CD4-positive, alpha-beta memory T cell (primary cell): Measurements from ENCODE around the gene MARCHF3. TPM values are rescaled to one million over a fixed set of nuclear protein-coding genes. Genes with fewer than 3 reads are reported as not detected.
"Not testable (repeated sequence)": the region's sequence is repeated elsewhere in the genome, so short reads cannot be mapped to it uniquely, and the experiment has no call there.

Experiments
- CTCF ChIA-PET: fragments of 350-600 bp; sonication (Branson Sonifier 250); formaldehyde crosslinking; loops from one replicate; lab custom pipeline; 2021; ENCODE audit warnings: inconsistent platforms; ENCODE audit not compliant: partially characterized antibody; lab: Charles Lee
- POLR2A ChIA-PET: fragments of 350-600 bp; sonication (Branson Sonifier 250); formaldehyde crosslinking; loops from one replicate; lab custom pipeline; 2021; ENCODE audit not compliant: partially characterized antibody; lab: Charles Lee
- DNase-seq, 5 donors: peaks; one replicate each; pipeline versions ENCODE4 v3.0.0 to v3.0.0-alpha.2; 2020 to 2022; ENCODE audit warnings: mixed read lengths in 1 of 5
- H3K27ac ChIP-seq: one replicate; pipeline ENCODE4 v1.7.0; 2013; ENCODE audit warnings: low read depth, low read length
- H3K27me3 ChIP-seq: 2 replicates; pipeline ENCODE4 v1.7.0; 2013; ENCODE audit warnings: mild to moderate bottlenecking, low read length, moderate library complexity; ENCODE audit not compliant: insufficient read depth
- H3K36me3 ChIP-seq: 2 replicates; pipeline ENCODE4 v1.7.0; 2013; ENCODE audit warnings: mild to moderate bottlenecking, low read length, moderate library complexity; ENCODE audit not compliant: insufficient read depth
- H3K4me1 ChIP-seq: 2 replicates; pipeline ENCODE4 v1.7.0; 2013; ENCODE audit warnings: mild to moderate bottlenecking, low read length, moderate library complexity; ENCODE audit not compliant: insufficient read depth
- H3K4me3 ChIP-seq, 2 donors: one replicate each; pipeline ENCODE4 v1.7.0; 2013; ENCODE audit warnings: low read length in 2 of 2, mild to moderate bottlenecking in 1 of 2
- H3K9me3 ChIP-seq, 2 donors: one replicate each; pipeline ENCODE4 v1.7.0; 2013; ENCODE audit warnings: low read length in 2 of 2, control low read depth in 1 of 2; ENCODE audit not compliant: control insufficient read depth in 1 of 2
- H3K27ac Mint-ChIP-seq, 7 donors: one replicate each; pipeline ENCODE4 v1.8.0; 2020 to 2021; ENCODE audit warnings: mixed read lengths in 7 of 7, mild to moderate bottlenecking in 6 of 7, inconsistent platforms in 3 of 7, moderate library complexity in 3 of 7
- H3K27me3 Mint-ChIP-seq, 2 donors: one replicate each; pipeline ENCODE4 v1.8.0; 2020 to 2021; ENCODE audit warnings: mixed read lengths in 2 of 2
- H3K36me3 Mint-ChIP-seq, 2 donors: one replicate each; pipeline ENCODE4 v1.8.0; 2020 to 2021; ENCODE audit warnings: mixed read lengths in 2 of 2, inconsistent platforms in 1 of 2, mild to moderate bottlenecking in 1 of 2
- H3K4me1 Mint-ChIP-seq, 4 donors: one replicate each; pipeline ENCODE4 v1.8.0; 2020 to 2021; ENCODE audit warnings: mixed read lengths in 4 of 4, mild to moderate bottlenecking in 1 of 4
- H3K4me3 Mint-ChIP-seq, 8 donors: one replicate each; pipeline ENCODE4 v1.8.0; 2020 to 2021; ENCODE audit warnings: mixed read lengths in 8 of 8, mild to moderate bottlenecking in 7 of 8, moderate library complexity in 6 of 8, inconsistent platforms in 3 of 8
- H3K9me3 Mint-ChIP-seq, 8 donors: one replicate each; pipeline ENCODE4 v1.8.0; 2020 to 2021; ENCODE audit warnings: mixed read lengths in 8 of 8, mild to moderate bottlenecking in 5 of 8, inconsistent platforms in 3 of 8, moderate library complexity in 1 of 8
- intact Hi-C: fragments of 100-400 bp; cut with micrococcal nuclease; formaldehyde crosslinking; loops from one replicate; pipeline ENCODE4 v1.15.1; 2023
- polyA plus RNA-seq, 2 donors: library from polyadenylated mRNA; unstranded; fragments of 300-500 nt; fragmentation: Illumina TruSeq; gene quantifications; one replicate each; pipeline ENCODE4 v1.2.3, GENCODE V29; 2021
- total RNA-seq, 2 experiments: library from RNA; stranded (reverse); gene quantifications; one replicate each; pipeline ENCODE4 v1.2.3, GENCODE V29; 2021

MARCHF3 gene
- total and polyA plus RNA-seq, 4 experiments from 2014 or later, result 3.2 to 7.5 (median 4.4) TPM

DNA sequence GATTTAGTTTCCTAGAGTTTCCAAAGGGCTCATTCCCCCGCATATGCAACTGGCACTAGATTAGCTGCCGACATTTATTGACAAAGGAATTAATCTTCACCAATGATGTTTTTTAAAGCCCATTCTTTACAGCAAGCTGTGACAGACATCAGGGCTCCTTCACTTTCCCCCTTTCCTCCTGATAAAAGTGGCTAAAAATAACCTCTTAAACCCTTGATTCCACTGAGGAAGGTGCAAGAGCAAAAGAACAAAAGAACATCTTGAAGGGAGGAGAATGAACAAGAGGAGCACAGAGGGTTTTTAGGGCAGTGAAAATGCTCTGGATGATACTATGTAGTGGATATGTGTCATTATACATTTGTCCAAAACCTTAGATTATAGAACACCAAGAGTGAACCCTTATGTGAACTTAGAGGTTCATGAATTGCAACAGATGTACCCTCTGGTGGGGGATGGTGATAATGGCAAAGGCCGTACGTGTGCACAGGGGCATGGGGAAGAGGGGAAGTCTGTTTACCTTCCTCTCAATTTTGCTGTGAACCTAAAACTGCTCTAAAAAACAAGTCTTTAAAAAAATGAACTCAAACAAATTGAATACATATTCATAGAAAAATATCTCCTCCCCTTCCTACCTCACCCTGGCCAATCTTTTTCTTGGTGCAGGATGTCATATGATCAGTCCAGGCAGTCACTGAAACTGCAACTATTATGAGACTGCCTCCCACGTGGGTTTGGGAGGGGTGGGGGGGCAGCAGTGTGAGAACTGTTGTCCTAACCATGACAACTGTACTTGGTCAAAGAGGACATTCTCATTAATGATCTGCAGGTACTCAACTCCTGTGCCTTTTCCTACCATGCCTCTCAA, 83.0 kb downstream of the MARCHF3 start:
- Mint-ChIP-seq H3K4me3 (no peak overlapping the region), H3K27me3 (peaks cover 0 to 4% of the 10 kb centered on the region in 2 donors), H3K27ac (no peak overlapping the region), H3K9me3 (no peaks in the 10 kb centered on the region), H3K4me1 (peaks cover 0 to 2% (median 0%) of the 10 kb centered on the region in 4 donors), H3K36me3 (no peaks in the 10 kb centered on the region)
- ChIA-PET POLR2A (no interaction called here), CTCF (no interaction called here)
- no peak overlapping the region for H3K27ac ChIP-seq
- no peak overlapping the region for H3K4me3 ChIP-seq
- DNase-seq, result no peak
- no peaks in the 10 kb centered on the region for H3K27me3 ChIP-seq
- H3K4me1 ChIP-seq, result no peaks in the 10 kb centered on the region
- no peaks in the 10 kb centered on the region for H3K36me3 ChIP-seq
- intact Hi-C loops, result no loop called here
- H3K9me3 ChIP-seq, result no peaks in the 10 kb centered on the region

DNA sequence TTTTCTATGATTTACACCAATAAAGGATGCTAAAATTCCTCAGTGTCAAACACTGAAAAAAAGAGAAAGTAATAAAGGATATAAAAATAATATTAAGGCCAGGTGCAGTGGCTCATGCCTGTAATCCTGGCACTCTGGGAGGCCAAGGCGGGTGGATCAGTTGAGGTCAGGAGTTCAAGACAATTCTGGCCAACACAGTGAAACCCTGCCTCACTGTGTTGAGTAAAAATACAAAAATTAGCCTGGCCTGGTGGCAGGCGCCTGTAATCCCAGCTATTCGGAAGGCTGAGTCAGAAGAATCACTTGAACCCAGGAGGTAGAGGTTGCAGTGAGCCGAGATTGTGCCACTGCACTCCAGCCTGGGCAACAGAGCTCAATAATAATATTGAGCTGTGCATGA, 87.5 kb downstream of the MARCHF3 start:
- H3K36me3 Mint-ChIP-seq, H3K27me3 Mint-ChIP-seq, POLR2A ChIA-PET, H3K4me1 ChIP-seq, H3K4me3 ChIP-seq, H3K9me3 ChIP-seq, H3K27ac ChIP-seq, H3K36me3 ChIP-seq, intact Hi-C loops, H3K4me3 Mint-ChIP-seq, DNase-seq, H3K27me3 ChIP-seq, H3K9me3 Mint-ChIP-seq, H3K27ac Mint-ChIP-seq, H3K4me1 Mint-ChIP-seq, CTCF ChIA-PET: not testable (repeated sequence)

DNA sequence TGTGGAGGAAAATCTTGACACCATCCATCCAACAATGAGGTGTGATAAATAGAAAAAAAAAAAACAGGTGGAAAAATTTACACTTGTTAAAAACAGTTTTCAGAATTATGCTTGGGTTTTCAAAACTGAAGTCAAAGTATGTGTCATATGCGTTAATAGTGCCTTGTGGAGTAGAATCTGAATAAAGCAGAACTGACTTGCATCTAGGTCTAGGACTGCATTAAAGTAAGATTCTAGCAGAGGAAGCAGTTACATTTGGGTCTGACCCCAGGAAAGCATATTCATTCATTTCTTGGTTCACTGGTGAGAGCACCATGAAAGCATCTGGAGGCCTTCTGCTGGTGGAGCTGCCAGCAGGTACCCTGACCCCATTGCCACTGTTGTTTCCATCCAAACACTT, 89.0 kb downstream of the MARCHF3 start:
- intact Hi-C loops, result no loop called here
- DNase-seq, result no peak

DNA sequence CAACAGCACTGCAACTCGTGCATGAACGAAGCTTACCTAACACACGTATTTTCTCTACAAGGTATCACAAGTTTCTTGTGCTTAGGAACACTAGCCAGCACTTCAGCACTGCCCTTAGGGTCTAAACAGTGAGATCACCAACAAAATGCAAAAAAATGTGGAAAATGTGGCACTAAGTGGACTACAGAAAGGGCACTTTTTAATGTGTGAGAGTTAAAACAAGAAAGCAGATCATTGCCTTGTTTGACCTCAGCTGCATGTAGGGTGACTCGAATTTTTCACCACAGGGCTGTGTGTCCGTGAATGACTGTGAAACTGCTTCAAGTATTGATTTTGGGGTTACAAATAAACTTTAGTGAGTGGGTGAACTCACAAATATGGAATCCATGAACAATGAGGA, 90.5 kb downstream of the MARCHF3 start:
- ChIA-PET CTCF (no interaction called here), POLR2A (no interaction called here)
- no peaks in the 10 kb centered on the region for H3K27me3 Mint-ChIP-seq
- H3K4me3 ChIP-seq, result no peak overlapping the region
- H3K27me3 ChIP-seq, result no peaks in the 10 kb centered on the region
- no peak for DNase-seq
- H3K4me1 ChIP-seq, result no peaks in the 10 kb centered on the region
- no peak overlapping the region for H3K27ac ChIP-seq
- intact Hi-C loops, result no loop called here
- H3K4me1 Mint-ChIP-seq, result no peaks in the 10 kb centered on the region
- peak overlapping the region in 1 of 7 donors; percentile 38 for H3K27ac Mint-ChIP-seq
- H3K36me3 Mint-ChIP-seq, result no peaks in the 10 kb centered on the region
- H3K9me3 Mint-ChIP-seq, result no peaks in the 10 kb centered on the region
- no peak overlapping the region for H3K4me3 Mint-ChIP-seq
- no peaks in the 10 kb centered on the region for H3K36me3 ChIP-seq
- no peaks in the 10 kb centered on the region for H3K9me3 ChIP-seq

More for the DNA sequence above, 89.0 kb downstream of the MARCHF3 start:
- H3K27me3 ChIP-seq, result no peaks in the 10 kb centered on the region
- H3K27me3 Mint-ChIP-seq, result peaks cover 0 to 4% of the 10 kb centered on the region in 2 donors
- H3K9me3 Mint-ChIP-seq, result no peaks in the 10 kb centered on the region
- H3K36me3 Mint-ChIP-seq, result no peaks in the 10 kb centered on the region
- H3K4me3 ChIP-seq, result no peak overlapping the region
- H3K36me3 ChIP-seq, result no peaks in the 10 kb centered on the region
- ChIA-PET CTCF (no interaction called here), POLR2A (no interaction called here)
- no peaks in the 10 kb centered on the region for H3K9me3 ChIP-seq
- no peak overlapping the region for H3K27ac ChIP-seq
- peaks cover 0 to 2% (median 0%) of the 10 kb centered on the region in 4 donors for H3K4me1 Mint-ChIP-seq
- H3K4me3 Mint-ChIP-seq, result no peak overlapping the region
- H3K27ac Mint-ChIP-seq, result no peak overlapping the region
- no peaks in the 10 kb centered on the region for H3K4me1 ChIP-seq

DNA sequence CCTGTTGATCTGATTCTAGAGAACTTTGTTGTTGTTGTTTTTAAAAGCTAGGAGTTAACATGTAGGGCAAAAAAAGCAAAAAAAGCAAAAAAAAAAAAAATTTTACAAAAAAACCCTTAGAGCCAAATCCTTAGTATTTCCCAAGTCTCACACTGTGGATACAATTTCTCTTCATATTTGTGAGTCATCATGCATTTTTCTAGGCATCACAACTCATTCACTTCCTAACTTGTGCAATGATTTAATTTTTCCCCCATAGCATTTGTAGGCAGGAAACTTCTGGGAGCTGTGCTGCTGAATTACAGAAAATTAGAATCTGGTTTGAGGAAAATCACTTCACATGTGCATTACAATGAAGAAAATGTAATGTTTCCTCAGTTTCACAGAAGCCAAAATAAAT, 91.9 kb downstream of the MARCHF3 start:
- H3K4me1 Mint-ChIP-seq, result no peaks in the 10 kb centered on the region
- intact Hi-C loops, result no loop called here
- no peak for DNase-seq
- H3K27ac Mint-ChIP-seq, result no peak overlapping the region
- H3K27me3 Mint-ChIP-seq, result peaks cover 0 to 1% of the 10 kb centered on the region in 2 donors
- H3K9me3 ChIP-seq, result no peaks in the 10 kb centered on the region
- H3K36me3 ChIP-seq, result no peaks in the 10 kb centered on the region
- no peaks in the 10 kb centered on the region for H3K4me1 ChIP-seq
- no peaks in the 10 kb centered on the region for H3K27me3 ChIP-seq
- H3K27ac ChIP-seq, result no peak overlapping the region
- H3K4me3 Mint-ChIP-seq, result no peak overlapping the region
- ChIA-PET POLR2A (no interaction called here), CTCF (interaction anchor here (0.9 kb wide), 1 partner anchor 13 kb away, joined by 3 read pairs; no protein-coding TSS in a partner anchor)
- H3K4me3 ChIP-seq, result no peak overlapping the region
- H3K36me3 Mint-ChIP-seq, result no peaks in the 10 kb centered on the region
- no peaks in the 10 kb centered on the region for H3K9me3 Mint-ChIP-seq

DNA sequence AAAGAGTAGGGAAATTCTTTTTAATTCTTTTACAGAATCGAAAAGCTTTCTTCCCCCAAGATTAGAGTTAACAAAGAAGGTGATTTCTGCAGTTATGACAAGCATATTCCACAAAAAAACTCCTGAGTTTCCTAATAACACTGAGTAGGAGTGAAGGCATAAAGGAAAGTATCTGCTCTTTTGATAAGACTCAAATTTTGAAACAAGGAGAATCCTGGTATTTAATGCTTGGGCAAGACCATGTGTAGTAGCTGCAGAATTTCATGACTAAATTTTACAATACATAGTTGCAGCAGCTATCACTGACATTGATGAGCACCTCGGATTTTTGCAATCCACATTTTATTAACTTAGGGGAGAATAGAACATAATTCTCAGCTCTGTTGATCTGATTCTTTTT, 92.6 kb downstream of the MARCHF3 start:
- Histone ChIP-seq H3K4me3 (no peak overlapping the region), H3K4me1 (no peaks in the 10 kb centered on the region), H3K36me3 (no peaks in the 10 kb centered on the region), H3K27ac (no peak overlapping the region), H3K27me3 (no peaks in the 10 kb centered on the region), H3K9me3 (no peaks in the 10 kb centered on the region)
- intact Hi-C loops, result no loop called here
- POLR2A ChIA-PET, result no interaction called here
- CTCF ChIA-PET, result interaction anchor here (0.9 kb wide), 1 partner anchor 12 kb away, joined by 3 read pairs; no protein-coding TSS in a partner anchor
- H3K27me3 Mint-ChIP-seq, result peaks cover 0 to 1% of the 10 kb centered on the region in 2 donors
- H3K36me3 Mint-ChIP-seq, result no peaks in the 10 kb centered on the region
- H3K27ac Mint-ChIP-seq, result no peak overlapping the region
- no peaks in the 10 kb centered on the region for H3K9me3 Mint-ChIP-seq
- no peaks in the 10 kb centered on the region for H3K4me1 Mint-ChIP-seq
- no peak overlapping the region for H3K4me3 Mint-ChIP-seq
- DNase-seq, result no peak

DNA sequence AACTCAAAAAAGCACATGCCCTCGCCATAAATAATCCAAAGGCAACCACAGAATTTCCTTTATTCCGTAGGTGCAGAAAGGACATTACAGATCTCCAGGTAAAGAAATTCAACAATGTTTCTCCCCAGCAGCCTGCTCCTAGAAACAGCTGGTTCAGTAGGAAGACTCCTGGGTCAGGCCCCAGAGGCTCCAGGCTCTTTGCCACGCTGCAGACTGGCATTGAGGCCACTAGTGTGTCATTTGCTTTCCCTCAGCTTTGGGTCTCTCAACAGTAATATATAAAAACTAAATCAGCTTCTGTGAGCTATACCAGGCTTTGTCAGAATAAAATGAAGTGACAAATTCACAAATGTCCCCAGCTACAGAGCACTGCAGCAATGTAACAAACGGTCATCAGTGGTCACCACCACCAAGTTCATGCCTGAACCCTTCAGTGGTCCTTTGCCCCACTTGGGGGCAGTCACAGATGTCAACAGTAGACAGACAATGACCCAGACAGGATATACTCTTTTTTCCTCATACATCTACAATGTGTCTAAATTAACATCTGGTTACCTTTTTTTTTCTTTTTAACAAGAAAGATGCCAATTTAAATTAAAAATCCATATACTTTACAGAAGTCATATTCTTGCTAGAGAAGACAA, 93.5 kb downstream of the MARCHF3 start:
- no peak overlapping the region for H3K4me3 ChIP-seq
- H3K27me3 ChIP-seq, result no peaks in the 10 kb centered on the region
- H3K4me1 Mint-ChIP-seq, result no peaks in the 10 kb centered on the region
- ChIA-PET CTCF (no interaction called here), POLR2A (no interaction called here)
- H3K9me3 ChIP-seq, result no peaks in the 10 kb centered on the region
- H3K36me3 Mint-ChIP-seq, result no peaks in the 10 kb centered on the region
- no peak overlapping the region for H3K27ac Mint-ChIP-seq
- no peaks in the 10 kb centered on the region for H3K36me3 ChIP-seq
- H3K27me3 Mint-ChIP-seq, result peaks cover 0 to 1% of the 10 kb centered on the region in 2 donors
- intact Hi-C loops, result no loop called here
- no peak overlapping the region for H3K4me3 Mint-ChIP-seq
- no peak overlapping the region for H3K27ac ChIP-seq
- no peak for DNase-seq
- H3K4me1 ChIP-seq, result no peaks in the 10 kb centered on the region
- no peaks in the 10 kb centered on the region for H3K9me3 Mint-ChIP-seq
